Measurements from ENCODE around the gene VAV3.

Gene VAV3

DNA sequence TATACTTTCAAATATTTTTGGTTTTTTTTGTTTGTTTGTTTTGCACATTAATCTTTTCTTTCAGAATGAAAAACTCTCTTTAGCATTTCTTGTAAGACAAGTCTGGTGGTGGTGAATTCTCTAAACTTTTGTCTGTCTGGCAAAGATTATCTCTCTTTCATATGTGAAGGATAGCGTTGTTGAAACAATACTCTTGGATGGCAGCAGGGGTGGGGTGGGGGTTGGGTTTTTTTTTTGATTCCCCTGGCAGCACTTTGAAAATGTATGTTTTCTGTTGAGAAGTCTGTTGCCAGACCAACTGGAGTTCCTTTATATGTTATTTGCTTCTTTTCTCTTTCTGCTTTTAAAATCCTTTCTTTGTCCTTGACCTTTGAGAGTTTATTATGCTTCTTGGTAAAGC is 160.2 kb downstream of the VAV3 start:
- DNase-seq (ENCODE audit: low spot score), result no peak
- in situ Hi-C loops (cut with MboI; ENCODE audit: low sequenced_read_pairs, unreplicated experiment), result no loop called here
- TF ChIP-seq, protein P1, sequence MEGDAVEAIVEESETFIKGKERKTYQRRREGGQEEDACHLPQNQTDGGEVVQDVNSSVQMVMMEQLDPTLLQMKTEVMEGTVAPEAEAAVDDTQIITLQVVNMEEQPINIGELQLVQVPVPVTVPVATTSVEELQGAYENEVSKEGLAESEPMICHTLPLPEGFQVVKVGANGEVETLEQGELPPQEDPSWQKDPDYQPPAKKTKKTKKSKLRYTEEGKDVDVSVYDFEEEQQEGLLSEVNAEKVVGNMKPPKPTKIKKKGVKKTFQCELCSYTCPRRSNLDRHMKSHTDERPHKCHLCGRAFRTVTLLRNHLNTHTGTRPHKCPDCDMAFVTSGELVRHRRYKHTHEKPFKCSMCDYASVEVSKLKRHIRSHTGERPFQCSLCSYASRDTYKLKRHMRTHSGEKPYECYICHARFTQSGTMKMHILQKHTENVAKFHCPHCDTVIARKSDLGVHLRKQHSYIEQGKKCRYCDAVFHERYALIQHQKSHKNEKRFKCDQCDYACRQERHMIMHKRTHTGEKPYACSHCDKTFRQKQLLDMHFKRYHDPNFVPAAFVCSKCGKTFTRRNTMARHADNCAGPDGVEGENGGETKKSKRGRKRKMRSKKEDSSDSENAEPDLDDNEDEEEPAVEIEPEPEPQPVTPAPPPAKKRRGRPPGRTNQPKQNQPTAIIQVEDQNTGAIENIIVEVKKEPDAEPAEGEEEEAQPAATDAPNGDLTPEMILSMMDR (IDR thresholded peaks at IDR 0.05; ENCODE audit: borderline replicate concordance, control extremely low read depth, extremely low read depth, insufficient read depth, missing control alignments), result no peak

DNA sequence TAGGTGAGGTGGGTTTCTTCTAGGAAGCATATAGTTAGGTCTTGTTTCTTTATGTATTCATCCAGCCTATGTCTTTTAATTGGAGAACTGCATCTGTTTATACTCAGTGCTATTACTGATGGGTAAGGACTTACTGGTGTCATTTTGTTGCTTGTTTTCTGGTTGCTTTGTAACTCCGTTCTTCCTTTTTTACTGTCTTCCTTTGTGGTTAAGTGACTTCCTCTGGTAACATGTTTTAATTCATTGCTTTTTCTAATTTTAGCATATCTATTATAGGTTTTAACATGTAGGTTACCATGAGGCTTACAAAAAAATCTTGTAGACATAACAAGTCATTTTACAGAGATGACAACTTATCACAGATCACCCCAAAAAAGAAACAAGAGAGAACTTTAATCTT is 160.8 kb downstream of the VAV3 start:
- DNase-seq (ENCODE audit: low spot score), result no peak
- in situ Hi-C loops (cut with MboI; ENCODE audit: low sequenced_read_pairs, unreplicated experiment), result no loop called here
- TF ChIP-seq, protein P1 (IDR thresholded peaks at IDR 0.05; ENCODE audit: borderline replicate concordance, control extremely low read depth, extremely low read depth, insufficient read depth, missing control alignments), result no peak

DNA sequence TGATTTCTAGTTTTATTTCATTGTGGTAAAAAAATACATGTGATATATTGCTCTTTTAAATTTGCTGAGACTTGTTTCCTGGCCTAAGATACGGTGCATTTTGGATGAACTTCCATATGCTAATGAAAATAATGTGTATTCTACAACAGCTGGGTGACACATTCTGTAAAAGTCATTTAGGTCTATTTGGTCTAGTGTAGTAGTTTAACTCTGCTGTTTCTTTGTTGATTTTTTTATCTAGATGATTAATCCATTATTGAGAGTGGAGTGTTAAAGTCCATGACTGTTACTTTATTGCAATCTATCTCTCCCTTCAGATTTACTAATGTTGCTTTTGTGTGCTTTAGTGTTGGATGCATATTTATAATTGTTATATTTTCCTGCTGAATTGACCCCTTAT is 161.4 kb downstream of the VAV3 start:
- in situ Hi-C loops (cut with MboI; ENCODE audit: low sequenced_read_pairs, unreplicated experiment), result no loop called here
- TF ChIP-seq, protein P1 (IDR thresholded peaks at IDR 0.05; ENCODE audit: borderline replicate concordance, control extremely low read depth, extremely low read depth, insufficient read depth, missing control alignments), result no peak
- no peak for DNase-seq (ENCODE audit: low spot score)

DNA sequence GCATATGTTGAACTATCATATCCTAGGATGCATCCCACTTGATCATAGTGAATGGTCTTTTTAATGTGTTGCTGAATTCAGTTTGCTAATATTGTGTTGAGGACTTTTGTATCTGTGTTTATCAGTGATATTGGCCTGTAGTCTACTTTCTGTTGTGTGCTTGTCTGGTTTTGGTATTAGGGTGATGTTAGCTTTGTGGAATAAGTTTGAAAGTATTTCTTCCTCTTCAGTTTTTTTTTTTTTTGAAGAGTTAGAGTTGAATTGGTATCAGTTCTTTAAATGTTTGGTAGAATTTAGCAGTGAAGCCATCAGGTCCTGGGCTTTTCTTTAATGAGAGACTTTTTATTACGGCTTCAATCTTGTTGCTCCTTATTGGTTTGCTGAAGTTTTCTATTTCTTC is 162.3 kb downstream of the VAV3 start:
- TF ChIP-seq, protein P1 (IDR thresholded peaks at IDR 0.05; ENCODE audit: borderline replicate concordance, control extremely low read depth, extremely low read depth, insufficient read depth, missing control alignments), result no peak
- no peak for DNase-seq (ENCODE audit: low spot score)
- in situ Hi-C loops (cut with MboI; ENCODE audit: low sequenced_read_pairs, unreplicated experiment), result no loop called here

DNA sequence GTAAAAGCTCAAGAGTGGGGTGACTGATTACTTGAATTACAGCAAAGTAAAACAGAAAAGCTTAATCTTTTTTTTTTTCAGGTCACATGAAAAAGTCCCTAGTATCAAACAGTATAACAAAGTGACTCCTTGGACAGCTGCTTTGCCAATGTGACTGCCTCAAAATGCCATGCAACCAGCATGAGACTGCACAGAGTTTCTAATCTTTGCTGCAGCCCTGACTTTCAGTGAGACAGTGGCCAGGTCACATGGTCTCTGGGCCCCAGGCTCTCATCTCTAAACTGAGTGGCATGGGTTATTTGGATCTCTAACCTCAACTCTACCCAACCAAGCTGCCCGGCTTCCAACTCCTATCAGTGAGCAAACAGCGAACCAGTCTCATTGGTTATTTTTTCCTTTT is 169.0 kb downstream of the VAV3 start:
- no peak for DNase-seq (ENCODE audit: low spot score)
- in situ Hi-C loops (cut with MboI; ENCODE audit: low sequenced_read_pairs, unreplicated experiment), result no loop called here
- TF ChIP-seq, protein P1 (IDR thresholded peaks at IDR 0.05; ENCODE audit: borderline replicate concordance, control extremely low read depth, extremely low read depth, insufficient read depth, missing control alignments), result no peak

DNA sequence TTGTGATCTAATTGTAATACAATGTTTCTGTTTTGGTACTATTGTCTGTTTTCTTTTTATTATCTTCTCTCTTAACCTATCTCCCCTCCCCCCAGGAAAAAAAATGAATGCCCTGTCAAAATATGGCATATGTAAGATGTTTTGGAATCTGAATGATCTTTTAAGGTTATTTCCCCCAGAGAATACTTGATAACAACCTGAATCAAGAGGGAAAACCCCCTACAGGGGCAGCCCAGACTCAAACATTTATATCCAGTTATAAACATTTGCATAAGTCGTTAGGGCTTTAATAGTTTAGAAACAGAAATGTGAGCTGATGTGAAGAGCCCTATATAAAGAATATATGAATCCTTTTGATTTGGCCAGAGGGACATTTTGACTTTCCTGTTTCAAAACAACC is 169.5 kb downstream of the VAV3 start:
- TF ChIP-seq, protein P1 (IDR thresholded peaks at IDR 0.05; ENCODE audit: borderline replicate concordance, control extremely low read depth, extremely low read depth, insufficient read depth, missing control alignments), result no peak
- DNase-seq (ENCODE audit: low spot score), result no peak
- in situ Hi-C loops (cut with MboI; ENCODE audit: low sequenced_read_pairs, unreplicated experiment), result no loop called here

DNA sequence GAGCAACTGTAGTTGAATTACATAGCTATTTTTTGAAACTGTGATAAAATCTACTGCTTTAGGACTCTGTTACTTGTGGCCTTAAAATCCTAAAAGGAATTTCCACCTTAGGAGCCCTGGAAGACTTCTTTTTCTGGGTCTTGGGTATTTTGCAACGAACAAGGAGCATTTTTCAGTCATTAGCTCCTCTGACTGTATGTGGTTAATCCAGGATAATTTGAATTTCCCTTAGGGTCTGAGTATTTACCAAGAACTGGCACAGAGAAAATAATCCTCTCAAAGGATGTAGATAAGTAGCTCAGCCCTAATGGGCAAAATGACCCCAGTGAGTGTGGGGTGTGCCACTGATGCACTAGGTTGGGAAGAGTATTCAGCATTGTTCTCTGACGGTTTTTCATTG is 170.4 kb downstream of the VAV3 start:
- no peak for DNase-seq (ENCODE audit: low spot score)
- in situ Hi-C loops (cut with MboI; ENCODE audit: low sequenced_read_pairs, unreplicated experiment), result no loop called here
- TF ChIP-seq, protein P1 (IDR thresholded peaks at IDR 0.05; ENCODE audit: borderline replicate concordance, control extremely low read depth, extremely low read depth, insufficient read depth, missing control alignments), result no peak

All from GM13976 (cell line).